Measurements from ENCODE around the gene MKI67.

MKI67 gene

DNA sequence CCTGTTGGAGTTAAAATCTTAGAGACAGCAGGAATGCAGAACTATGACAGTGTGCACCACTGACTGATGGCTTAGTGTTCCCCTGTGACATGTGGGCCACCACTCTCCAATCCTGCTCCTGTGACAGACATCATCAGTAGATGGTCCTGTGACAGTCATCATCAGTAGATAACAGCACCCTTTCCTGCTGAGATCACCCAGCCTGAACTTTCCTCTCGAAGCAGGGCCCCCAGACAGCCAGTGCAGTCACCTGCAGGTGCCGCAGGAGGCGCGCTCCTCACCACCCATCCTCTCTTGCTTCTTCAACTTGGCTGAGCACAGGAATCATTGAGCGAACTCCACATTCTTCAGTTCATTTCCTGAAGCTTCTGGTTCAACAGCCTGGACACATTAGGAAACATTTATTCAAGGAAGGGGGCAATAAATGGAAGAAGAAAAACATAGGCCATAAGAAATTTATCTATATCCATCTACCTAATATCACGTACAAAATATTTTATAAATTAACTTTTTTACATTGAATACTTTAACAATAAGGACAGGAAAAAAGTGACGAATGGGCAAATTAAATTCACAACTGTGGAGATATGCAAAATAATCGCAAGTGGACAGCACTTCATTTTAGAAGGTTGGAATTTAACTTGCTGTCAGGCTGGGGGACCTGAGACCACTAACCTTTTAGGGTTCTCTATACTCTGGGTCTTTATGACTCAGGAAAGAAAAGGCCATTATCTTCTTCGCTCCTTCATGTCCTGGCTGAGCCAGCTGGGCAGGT lies 32.0 kb upstream of the MKI67 start:
- no peaks in the 10 kb centered on the region for H3K4me1 ChIP-seq (ENCODE audit: low read depth, poor library complexity, severe bottlenecking)

DNA sequence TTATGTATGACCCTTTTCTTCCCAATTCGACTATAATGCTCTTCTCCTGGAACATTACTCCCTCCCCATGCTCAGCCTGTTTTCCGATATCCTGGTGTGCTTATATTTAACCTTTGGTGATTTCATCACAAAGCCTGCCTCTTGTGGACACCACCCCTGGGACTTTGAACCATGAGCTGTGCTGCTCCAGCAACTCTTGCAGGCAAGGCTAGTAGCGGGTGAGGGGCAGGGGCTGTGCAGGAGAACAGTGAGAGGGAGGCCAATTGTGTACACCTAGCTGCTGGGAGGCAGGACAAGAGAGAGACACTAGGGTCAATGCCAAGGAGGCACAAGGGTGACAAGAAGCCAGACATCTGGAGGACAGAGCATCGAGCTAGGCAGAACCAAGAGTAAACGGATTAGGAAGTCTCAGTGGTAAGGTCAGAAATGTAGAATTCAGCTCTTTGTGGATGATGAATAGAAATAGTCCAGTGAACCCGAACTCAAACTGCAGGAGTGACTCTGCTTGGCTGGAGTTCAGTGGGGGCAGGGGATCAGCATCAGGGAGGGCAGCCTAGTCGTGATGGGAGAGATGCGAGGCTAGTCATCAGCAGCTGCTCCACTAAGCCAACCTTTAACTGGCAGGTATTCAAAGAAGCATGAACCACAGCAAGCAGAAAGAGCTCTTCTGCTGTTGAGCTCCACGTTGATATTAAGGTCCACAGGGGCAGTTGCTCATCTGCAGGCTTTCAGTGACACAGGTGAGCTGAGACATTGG lies 31.0 kb upstream of the MKI67 start:
- Histone ChIP-seq H3K4me2 (no peak overlapping the region), H3K4me1 (ENCODE audit: low read depth, poor library complexity, severe bottlenecking) (no peaks in the 10 kb centered on the region), H3K27me3 (ENCODE audit: insufficient read depth, low read depth) (no peaks in the 10 kb centered on the region), H3K79me2 (ENCODE audit: insufficient read depth, low read depth) (no peaks in the 10 kb centered on the region), H4K20me1 (ENCODE audit: insufficient read depth) (no peaks in the 10 kb centered on the region), H3K4me3 (IDR thresholded peaks at IDR 0.05; ENCODE audit: insufficient read depth, low read depth, low read length) (no peak overlapping the region), H3K27ac (no peak overlapping the region), H2AFZ (ENCODE audit: low read depth) (no peak overlapping the region), H3K9ac (no peak overlapping the region), H3K36me3 (ENCODE audit: insufficient read depth) (no peaks in the 10 kb centered on the region)
- no peak for TF ChIP-seq CTCF (conservative IDR thresholded peaks at IDR 0.05; ENCODE audit: low read depth, low read length)

More for the DNA sequence above, 32.0 kb upstream of the MKI67 start:
- Histone ChIP-seq H3K79me2 (ENCODE audit: insufficient read depth, low read depth) (no peaks in the 10 kb centered on the region), H3K27ac (no peak overlapping the region), H3K27me3 (ENCODE audit: insufficient read depth, low read depth) (no peaks in the 10 kb centered on the region), H4K20me1 (ENCODE audit: insufficient read depth) (no peaks in the 10 kb centered on the region), H3K9ac (no peak overlapping the region), H3K36me3 (ENCODE audit: insufficient read depth) (no peaks in the 10 kb centered on the region), H3K4me2 (no peak overlapping the region), H3K4me3 (IDR thresholded peaks at IDR 0.05; ENCODE audit: insufficient read depth, low read depth, low read length) (no peak overlapping the region), H2AFZ (ENCODE audit: low read depth) (no peak overlapping the region)
- TF ChIP-seq CTCF (conservative IDR thresholded peaks at IDR 0.05; ENCODE audit: low read depth, low read length) = no peak

GRCh38 chr10:128152741-128153580 lies 26.7 kb upstream of the MKI67 start:
- no peaks in the 10 kb centered on the region for H3K4me1 ChIP-seq (ENCODE audit: low read depth, poor library complexity, severe bottlenecking)
- TF ChIP-seq CTCF (conservative IDR thresholded peaks at IDR 0.05; ENCODE audit: low read depth, low read length) = no peak
- H3K4me3 ChIP-seq (IDR thresholded peaks at IDR 0.05; ENCODE audit: insufficient read depth, low read depth, low read length) = no peak overlapping the region
- no peaks in the 10 kb centered on the region for H3K27me3 ChIP-seq (ENCODE audit: insufficient read depth, low read depth)
- H4K20me1 ChIP-seq (ENCODE audit: insufficient read depth) = no peaks in the 10 kb centered on the region
- H3K4me2 ChIP-seq = no peak overlapping the region
- no peak overlapping the region for H3K27ac ChIP-seq
- no peak overlapping the region for H3K9ac ChIP-seq
- H3K36me3 ChIP-seq (ENCODE audit: insufficient read depth) = no peaks in the 10 kb centered on the region
- H3K79me2 ChIP-seq (ENCODE audit: insufficient read depth, low read depth) = no peaks in the 10 kb centered on the region
- no peak overlapping the region for H2AFZ ChIP-seq (ENCODE audit: low read depth)

- no peaks in the 10 kb centered on the region for H3K4me1 ChIP-seq (ENCODE audit: low read depth, poor library complexity, severe bottlenecking)
Observed at GRCh38 chr10:128151031-128151430, 24.8 kb upstream of the MKI67 start.

More at GRCh38 chr10:128151031-128151430, 24.8 kb upstream of the MKI67 start:
- H3K79me2 ChIP-seq (ENCODE audit: insufficient read depth, low read depth) = no peaks in the 10 kb centered on the region
- H3K36me3 ChIP-seq (ENCODE audit: insufficient read depth) = no peaks in the 10 kb centered on the region
- H3K4me2 ChIP-seq = no peak overlapping the region
- H3K27ac ChIP-seq = no peak overlapping the region
- no peaks in the 10 kb centered on the region for H3K27me3 ChIP-seq (ENCODE audit: insufficient read depth, low read depth)
- TF ChIP-seq CTCF (conservative IDR thresholded peaks at IDR 0.05; ENCODE audit: low read depth, low read length) = no peak
- H2AFZ ChIP-seq (ENCODE audit: low read depth) = no peak overlapping the region
- H3K9ac ChIP-seq = no peak overlapping the region
- no peak overlapping the region for H3K4me3 ChIP-seq (IDR thresholded peaks at IDR 0.05; ENCODE audit: insufficient read depth, low read depth, low read length)
- no peaks in the 10 kb centered on the region for H4K20me1 ChIP-seq (ENCODE audit: insufficient read depth)
